AG04450 (cell line): ENCODE data around the gene ACKR2. TPM values are rescaled to one million over a fixed set of nuclear protein-coding genes. Genes with fewer than 3 reads are reported as not detected.

ENCODE experiments used
- CTCF ChIA-PET: fragments of 300-600, 350-600 bp; formaldehyde crosslinking; extraction: SDS; loops from one replicate; lab custom pipeline; 2022; ENCODE audit warnings: antibody characterized with exemption, inconsistent platforms; lab: Charles Lee
- POLR2A ChIA-PET: fragments of 350-600 bp; formaldehyde crosslinking; extraction: SDS; loops from one replicate; lab custom pipeline; 2021; ENCODE audit warnings: antibody characterized with exemption, inconsistent platforms; lab: Yijun Ruan, JAX
- DNase-seq: peaks from one replicate; pipeline ENCODE4 v3.0.0-alpha.2; 2011; ENCODE audit warnings: low read depth, low spot score
- H3K27ac ChIP-seq: one replicate; pipeline ENCODE4 v1.5.1; 2012; ENCODE audit warnings: low read depth, low read length, control low read depth
- H3K27me3 ChIP-seq: one replicate; pipeline ENCODE4 v1.6.0; 2012; ENCODE audit warnings: low read length; ENCODE audit not compliant: control insufficient read depth, insufficient read depth
- H3K4me3 ChIP-seq: 2 replicates; pipeline ENCODE4 v1.5.1; 2011; ENCODE audit warnings: mild to moderate bottlenecking, low read depth, low read length, control low read depth
- H3K9me3 ChIP-seq: 2 replicates; pipeline ENCODE4 v1.5.1; 2012; ENCODE audit warnings: low read length; ENCODE audit not compliant: control insufficient read depth, insufficient read depth
- CTCF ChIP-seq: IDR thresholded peaks from 2 replicates; pipeline ENCODE4 v1.5.1; 2011; ENCODE audit warnings: low read depth, low read length, control low read depth, inconsistent platforms
- polyA plus RNA-seq: library from polyadenylated mRNA; depleted of rRNA; stranded (reverse); fragments of >200 nt; gene quantifications from 2 replicates; pipeline ENCODE4 v1.2.3, GENCODE V29; 2011

Gene ACKR2
- polyA plus RNA-seq, 1 experiment = 0.04 TPM

GRCh38 chr3:42906070-42906847 lies 97.0 kb downstream of the ACKR2 start, which contains the start of gene ZNF662:
Gene ZNF662, plus strand, starts transcription at chr3:42906142. Its CDS starts 1,973 bp downstream, at chr3:42908115.
- peaks cover 21% of the 10 kb centered on the region for H3K27me3 ChIP-seq
- DNase-seq = no peak
- CTCF ChIA-PET = no interaction called here
- H3K4me3 ChIP-seq = peak within 1 kb of the TSS; percentile 55
- no peak for TF ChIP-seq CTCF
- peaks cover 6% of the 10 kb centered on the region; the same call in 1 of the 2 replicates for H3K9me3 ChIP-seq
- no peak within 1 kb of the TSS for H3K27ac ChIP-seq
- POLR2A ChIA-PET = no interaction called here

GRCh38 chr3:42906848-42907183 lies 97.6 kb downstream of the ACKR2 start:
- CTCF ChIA-PET = no interaction called here

GRCh38 chr3:42908675-42909074 lies 99.4 kb downstream of the ACKR2 start:
- ChIA-PET POLR2A (no interaction called here), CTCF (no interaction called here)
- H3K27me3 ChIP-seq = peaks cover 21% of the 10 kb centered on the region
- no peak overlapping the region for H3K4me3 ChIP-seq
- DNase-seq = no peak
- peaks cover 8% of the 10 kb centered on the region for H3K9me3 ChIP-seq
- H3K27ac ChIP-seq = no peak overlapping the region
- no peak for TF ChIP-seq CTCF

More at GRCh38 chr3:42906848-42907183, 97.6 kb downstream of the ACKR2 start:
- no peak for DNase-seq
- POLR2A ChIA-PET = no interaction called here
- no peak for TF ChIP-seq CTCF
- Histone ChIP-seq H3K9me3 (peaks cover 6% of the 10 kb centered on the region; the same call in 1 of the 2 replicates), H3K27ac (no peak overlapping the region), H3K4me3 (peak overlapping the region; percentile 55), H3K27me3 (peaks cover 21% of the 10 kb centered on the region)

- H3K27me3 ChIP-seq = peaks cover 7% of the 10 kb centered on the region
- H3K9me3 ChIP-seq = peaks cover 14% of the 10 kb centered on the region
- H3K4me3 ChIP-seq = no peak overlapping the region
- H3K27ac ChIP-seq = no peak overlapping the region
- no peak for DNase-seq
- TF ChIP-seq CTCF = no peak
- ChIA-PET CTCF (no interaction called here), POLR2A (no interaction called here)
Observed at GRCh38 chr3:42911551-42911950, 102.3 kb downstream of the ACKR2 start.

- Histone ChIP-seq H3K27ac (no peak overlapping the region), H3K4me3 (no peak overlapping the region), H3K27me3 (no peaks in the 10 kb centered on the region), H3K9me3 (peaks cover 10% of the 10 kb centered on the region)
- DNase-seq = no peak
- POLR2A ChIA-PET = no interaction called here
- no peak for TF ChIP-seq CTCF
- CTCF ChIA-PET = no interaction called here
Observed at GRCh38 chr3:42914771-42915515, 105.7 kb downstream of the ACKR2 start.
